Keratinocyte (primary cell): ENCODE measurements around the gene IGSF1.

Experiments used
- EZH2 ChIP-seq: IDR thresholded peaks from one replicate; pipeline ENCODE4 v1.6.1; 2012; ENCODE audit warnings: inconsistent platforms, mild to moderate bottlenecking, low read length, moderate library complexity
- TF ChIP-seq, protein P1 (sequence below), 3 experiments: IDR thresholded peaks in 1 of 3; conservative IDR thresholded peaks in 1 of 3; optimal IDR thresholded peaks in 1 of 3; 2 replicates in 2 of 3; 3 replicates in 1 of 3; pipeline versions ENCODE3 to v1.5.1; 2011; ENCODE audit warnings: low read length in 3 of 3, mild to moderate bottlenecking in 3 of 3, moderate library complexity in 2 of 3, control low read depth in 1 of 3, inconsistent platforms in 1 of 3; ENCODE audit not compliant: insufficient read depth in 2 of 3; ENCODE audit errors: extremely low read depth in 1 of 3

DNA sequence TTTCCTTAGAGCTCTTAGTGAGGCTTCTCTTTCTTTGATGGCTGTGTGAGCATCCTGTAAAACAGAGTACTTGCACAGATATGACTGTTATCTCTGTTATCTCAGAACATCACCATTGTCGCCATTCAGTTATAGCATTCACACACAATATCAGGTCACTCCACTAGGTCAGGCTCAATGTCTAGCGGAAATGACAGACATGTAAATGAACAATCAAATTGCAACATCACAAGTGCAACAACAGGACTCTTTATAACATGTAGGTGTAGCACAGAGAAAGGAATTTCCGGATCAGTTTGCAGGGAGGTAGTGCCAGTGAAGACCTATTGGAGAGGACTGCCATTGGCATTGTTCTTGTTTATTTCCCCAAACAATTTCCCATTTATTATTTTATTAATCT, 43.2 kb upstream of the IGSF1 start:
- TF ChIP-seq, protein P1, sequence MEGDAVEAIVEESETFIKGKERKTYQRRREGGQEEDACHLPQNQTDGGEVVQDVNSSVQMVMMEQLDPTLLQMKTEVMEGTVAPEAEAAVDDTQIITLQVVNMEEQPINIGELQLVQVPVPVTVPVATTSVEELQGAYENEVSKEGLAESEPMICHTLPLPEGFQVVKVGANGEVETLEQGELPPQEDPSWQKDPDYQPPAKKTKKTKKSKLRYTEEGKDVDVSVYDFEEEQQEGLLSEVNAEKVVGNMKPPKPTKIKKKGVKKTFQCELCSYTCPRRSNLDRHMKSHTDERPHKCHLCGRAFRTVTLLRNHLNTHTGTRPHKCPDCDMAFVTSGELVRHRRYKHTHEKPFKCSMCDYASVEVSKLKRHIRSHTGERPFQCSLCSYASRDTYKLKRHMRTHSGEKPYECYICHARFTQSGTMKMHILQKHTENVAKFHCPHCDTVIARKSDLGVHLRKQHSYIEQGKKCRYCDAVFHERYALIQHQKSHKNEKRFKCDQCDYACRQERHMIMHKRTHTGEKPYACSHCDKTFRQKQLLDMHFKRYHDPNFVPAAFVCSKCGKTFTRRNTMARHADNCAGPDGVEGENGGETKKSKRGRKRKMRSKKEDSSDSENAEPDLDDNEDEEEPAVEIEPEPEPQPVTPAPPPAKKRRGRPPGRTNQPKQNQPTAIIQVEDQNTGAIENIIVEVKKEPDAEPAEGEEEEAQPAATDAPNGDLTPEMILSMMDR (optimal IDR thresholded peaks at IDR 0.05 in 1 of 3, IDR thresholded peaks at IDR 0.05 in 1 of 3, conservative IDR thresholded peaks at IDR 0.05 in 1 of 3; ENCODE audit: extremely low read depth in 1 of 3, insufficient read depth in 2 of 3, low read length in 3 of 3): no peak
- TF ChIP-seq EZH2: no peak
